NCI-H1092 treated with DMSO at 0.1 percent for 48 hours (cell line): ENCODE measurements around the gene NMRK2.

Source experiments
- DNase-seq: peaks from one replicate; lab custom pipeline; 2025; lab: John Stamatoyannopoulos, UW

The NMRK2 gene

DNA sequence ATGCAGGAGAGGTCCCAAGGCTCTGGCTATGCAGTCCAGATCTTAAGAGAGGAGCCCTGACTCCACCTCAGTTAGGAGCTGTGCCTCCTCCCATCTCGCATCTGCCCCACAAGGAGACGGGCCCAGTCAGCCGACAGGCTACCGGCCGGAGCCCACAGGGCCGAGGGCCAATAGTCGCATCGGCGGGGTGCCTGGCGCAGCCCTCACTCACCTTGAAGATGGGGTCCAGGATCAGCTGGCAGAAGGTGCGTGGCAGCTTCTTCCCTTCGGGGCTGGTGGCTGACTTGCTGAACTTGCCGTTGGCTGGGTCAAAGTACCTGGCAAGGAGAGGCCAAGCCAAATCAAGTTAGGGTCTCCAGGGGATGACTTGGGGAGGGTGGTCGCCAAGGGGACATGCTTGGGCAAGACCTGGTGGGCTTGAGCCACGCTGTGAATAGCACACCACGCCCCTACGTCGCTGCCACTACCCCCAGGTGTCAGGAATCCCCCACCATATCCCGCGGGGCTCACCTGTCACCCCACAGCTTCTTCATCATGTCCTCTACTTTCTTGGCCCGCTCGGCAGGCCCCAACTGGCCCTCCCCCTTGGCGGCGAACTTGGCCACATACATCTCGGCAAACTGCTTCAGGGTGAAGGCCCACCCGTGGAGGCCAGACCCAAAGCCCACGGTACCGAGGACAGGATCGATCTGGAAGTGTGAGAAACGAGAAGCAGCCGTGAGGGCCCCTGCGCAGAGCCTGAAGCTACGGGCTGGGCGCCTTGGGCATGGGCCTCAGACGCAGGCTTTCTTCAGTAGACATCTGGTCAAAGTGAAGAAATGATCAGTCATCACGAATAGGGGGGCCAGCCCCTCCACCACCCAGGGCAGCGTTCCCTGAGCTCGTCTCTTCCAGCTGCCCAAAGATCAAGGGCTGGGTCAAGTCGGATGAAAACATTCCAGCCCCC is 49.1 kb downstream of the NMRK2 start:
- no peak for DNase-seq

DNA sequence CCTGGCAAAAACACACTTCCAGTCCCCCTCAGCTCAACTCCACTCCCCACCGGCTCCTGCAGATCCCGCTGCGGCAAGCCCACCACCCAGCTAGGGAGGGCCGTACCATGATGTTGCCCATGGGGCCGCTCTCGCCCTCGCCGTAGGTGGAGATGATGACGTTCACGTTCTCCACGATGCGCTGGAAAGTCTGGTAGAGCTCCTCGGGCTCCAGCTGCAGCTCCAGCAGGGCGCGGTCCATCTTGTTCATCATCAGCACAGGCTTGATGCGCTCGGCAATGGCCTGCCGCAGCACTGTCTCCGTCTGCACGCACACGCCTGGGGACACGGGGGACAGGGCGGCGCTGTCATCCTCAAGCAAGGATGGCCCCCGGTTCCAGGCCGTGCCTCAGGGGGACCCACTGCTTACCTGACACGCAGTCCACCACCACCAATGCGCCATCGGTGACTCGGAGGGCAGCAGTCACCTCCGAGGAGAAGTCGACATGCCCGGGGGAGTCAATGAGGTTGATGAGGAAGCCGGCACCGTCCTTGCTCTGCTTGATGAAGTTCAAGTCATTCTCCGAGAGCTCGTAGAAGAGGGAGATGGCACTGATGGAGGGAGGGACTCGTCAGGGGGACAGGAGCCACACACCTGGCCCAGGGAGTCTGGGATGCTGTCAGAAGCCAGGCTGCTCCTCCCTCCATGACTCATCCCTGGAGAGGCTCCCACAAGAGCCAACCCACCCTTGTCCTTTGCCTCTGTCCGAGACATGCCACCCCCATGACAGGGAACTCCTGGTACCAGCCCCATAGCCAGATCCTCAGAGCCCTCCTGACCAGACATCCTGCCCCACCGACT is 50.1 kb downstream of the NMRK2 start:
- no peak for DNase-seq

GRCh38 chr19:3983542-3983914 is 50.7 kb downstream of the NMRK2 start:
- DNase-seq = no peak

GRCh38 chr19:3983936-3984583 is 51.2 kb downstream of the NMRK2 start:
- DNase-seq = no peak

DNA sequence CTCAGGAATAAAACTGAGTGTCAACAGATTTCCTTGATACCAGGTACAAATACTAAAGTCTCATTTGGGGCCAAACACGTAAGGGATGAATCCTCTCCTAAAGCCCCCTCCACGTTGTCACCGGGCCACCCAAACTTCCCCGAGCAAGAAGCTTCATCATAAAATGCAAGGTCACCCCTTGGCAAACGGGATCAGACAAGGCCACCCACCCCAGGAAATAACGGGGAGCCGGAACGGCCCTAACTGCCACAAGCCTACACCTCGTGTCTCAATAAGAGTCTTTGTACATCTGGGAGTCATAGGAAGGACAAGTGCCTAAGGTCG is 51.7 kb downstream of the NMRK2 start:
- no peak for DNase-seq

GRCh38 chr19:3984908-3985642 is 52.2 kb downstream of the NMRK2 start, which contains the start of gene EEF2:
Gene EEF2 (minus strand): TSS chr19:3985463. CDS start chr19:3985380, 83 bp downstream.
- DNase-seq = peak; percentile 86

DNA sequence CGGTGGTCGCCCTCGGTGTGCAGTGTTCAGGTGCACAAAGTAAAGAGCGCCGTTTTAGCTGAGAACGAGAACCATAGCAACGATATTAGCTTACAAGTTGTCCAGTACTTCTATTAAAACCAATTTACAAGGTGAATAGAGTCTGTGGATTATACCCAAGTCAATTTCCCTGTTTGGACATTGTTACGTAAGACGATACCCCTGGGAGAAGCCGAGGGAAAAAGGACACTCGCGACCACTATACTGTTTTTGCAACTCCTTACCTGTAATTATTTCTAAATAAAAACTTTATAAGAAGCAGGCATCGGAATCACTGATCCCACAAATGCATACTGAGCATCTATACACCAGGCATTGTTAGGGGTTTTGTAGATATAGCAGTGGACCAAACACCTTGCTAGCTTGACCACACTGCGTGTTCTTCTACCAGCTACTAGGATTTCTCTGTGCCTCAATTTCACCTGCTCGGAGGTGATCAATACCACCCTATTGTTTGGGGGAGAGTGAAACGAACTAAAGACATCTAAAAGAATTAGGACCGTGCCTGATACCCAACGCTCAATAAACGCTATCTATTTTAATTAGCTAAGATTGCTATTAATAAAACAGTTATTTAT is 52.9 kb downstream of the NMRK2 start:
- peak; percentile 66 for DNase-seq

- peak; percentile 79 for DNase-seq
Observed at GRCh38 chr19:3986260-3987041, 53.6 kb downstream of the NMRK2 start.

DNA sequence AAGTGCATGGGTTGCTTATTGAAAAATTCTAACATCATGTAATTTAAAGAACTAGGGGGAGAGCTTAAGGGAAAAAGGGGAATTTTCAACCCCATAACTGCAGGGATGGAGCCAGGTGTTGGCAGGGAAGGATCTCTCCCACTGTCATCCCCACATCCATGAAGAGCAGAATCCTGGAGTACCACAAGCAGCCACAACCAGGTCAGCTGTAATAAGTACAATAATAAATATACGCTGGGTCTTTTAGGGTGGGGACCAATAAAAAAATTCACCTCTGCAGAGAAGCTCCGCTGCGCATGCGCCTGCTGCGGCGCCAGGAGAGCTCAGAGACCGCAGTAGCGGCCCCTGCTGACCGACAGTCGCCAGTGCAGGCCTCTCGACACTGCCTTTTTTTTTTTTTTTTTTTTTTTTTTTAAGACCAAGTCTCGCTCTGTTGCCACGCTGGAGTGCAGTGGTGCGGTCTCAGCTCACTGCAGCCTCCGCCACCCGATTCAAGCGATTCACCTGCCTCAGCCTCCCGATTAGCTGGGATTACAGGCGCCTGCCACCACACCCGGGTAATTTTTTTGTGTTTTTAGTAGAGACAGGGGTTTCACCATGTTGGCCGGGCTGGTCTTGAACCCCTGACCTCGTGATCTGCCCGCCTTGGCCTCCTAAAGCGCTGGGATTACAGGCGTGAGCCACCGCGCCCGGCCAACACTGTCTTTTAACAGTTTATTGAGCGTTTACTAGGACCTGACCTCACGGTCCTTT is 54.9 kb downstream of the NMRK2 start:
- DNase-seq = peak; percentile 88

GRCh38 chr19:3990815-3991117 is 57.9 kb downstream of the NMRK2 start:
- no peak for DNase-seq
